Heart right ventricle (tissue), 16 donors: ENCODE results near the gene LMTK2. TPM values are rescaled to one million over a fixed set of nuclear protein-coding genes. Genes with fewer than 3 reads are reported as not detected.

Source experiments
- ATAC-seq, 8 donors: fragments of 200-7000 bp; cut with Tn5 transposase; one replicate each; pipeline ENCODE4 v1.9.1; 2020; ENCODE audit warnings: mild to moderate bottlenecking in 8 of 8, moderate library complexity in 8 of 8, moderate number of reproducible peaks in 1 of 8
- DNase-seq, 2 donors: peaks; one replicate each; pipeline ENCODE4 v3.0.0-alpha.2; 2020
- H3K27ac ChIP-seq, 10 donors: fragments of 200-600 bp; sonication (generic) in 2 of 10; one replicate each; pipeline versions ENCODE4 v1.5.0 to v1.8.0; 2020 to 2022; ENCODE audit warnings: mild to moderate bottlenecking in 3 of 10
- H3K27me3 ChIP-seq, 7 donors: fragments of 200-600 bp; one replicate each; pipeline ENCODE4 v1.8.0; 2021 to 2022; ENCODE audit warnings: mild to moderate bottlenecking in 2 of 7
- H3K36me3 ChIP-seq, 9 donors: fragments of 200-600 bp; sonication (generic) in 1 of 9; one replicate each; pipeline versions ENCODE4 v1.5.0 to v1.8.0; 2020 to 2022; ENCODE audit warnings: mild to moderate bottlenecking in 2 of 9
- H3K4me1 ChIP-seq, 9 donors: fragments of 200-600 bp; sonication (generic) in 1 of 9; one replicate each; pipeline versions ENCODE4 v1.5.0 to v1.8.0; 2020 to 2022; ENCODE audit warnings: mild to moderate bottlenecking in 4 of 9
- H3K4me3 ChIP-seq, 10 donors: fragments of 200-600 bp; sonication (generic) in 2 of 10; one replicate each; pipeline versions ENCODE4 v1.5.0 to v1.8.0; 2020 to 2022; ENCODE audit warnings: mild to moderate bottlenecking in 7 of 10, moderate library complexity in 2 of 10
- H3K9me3 ChIP-seq, 11 donors: fragments of 200-600 bp in 10 of 11; sonication (generic) in 2 of 11; one replicate each; pipeline versions ENCODE4 v1.5.0 to v1.8.0; 2013 to 2022; ENCODE audit warnings: mild to moderate bottlenecking in 2 of 11, control low read depth in 1 of 11, moderate library complexity in 1 of 11
- WGBS, 2 donors: extraction: QIAGEN DNeasy Blood & Tissue Kit; methylation state at CpG; one replicate each; pipeline ENCODE4 v1.1.7; 2013; ENCODE audit warnings: inconsistent platforms in 1 of 2; 5-methylcytosine and 5-hydroxymethylcytosine counted together
- intact Hi-C, 10 donors: fragments of 100-400 bp; cut with DNase I; formaldehyde crosslinking; loops; one replicate each; pipeline versions ENCODE4 v1.11.1 to v1.14.2; 2022
- polyA plus RNA-seq, 2 donors: library from polyadenylated mRNA; stranded (reverse); fragments of 200-250 nt; gene quantifications; one replicate each; pipeline ENCODE4 v1.2.3, GENCODE V29; 2013
- total RNA-seq, 10 donors: library from RNA; stranded (reverse); fragmentation: NEBNext Ultra II Directional in 3 of 10; extraction: Animal tissue kit (Norgen Biotek cat#: 25700) in 3 of 10; gene quantifications; one replicate each; pipeline versions ENCODE4 v1.2.1 to v1.2.4, GENCODE V29; 2021 to 2023
- TF ChIP-seq, protein P1 (sequence below), 9 donors: fragments of 200-600 bp; sonication (generic) in 2 of 9; IDR thresholded peaks; one replicate each; pipeline versions ENCODE4 v1.5.0 to v1.8.0; 2021 to 2022; ENCODE audit warnings: antibody characterized with exemption in 9 of 9, mild to moderate bottlenecking in 5 of 9, moderate library complexity in 1 of 9
- donor health status: Arrhythmogenic right ventricular cardiomyopathy.
- donor health status: ischemic (EF 13 %, LVEDD 7.1; RV severe dilation, severe dysfunction).
- donor health status: healthy with polysubstance abuse.
- donor health status: DM: no; HTN: yes; CAD: no.
- donor health status: DM: no; HTN: no; CAD: no.
- donor health status: ischemic (EF 25% LVEDD 6.9; RV normal size, moderate dysfunction).
- donor health status: ischemic (EF 25% LVEDD 5.7; RV mildly dilated, moderate dysfunction).
- donor health status: healthy.
- donor health status: DM: yes; HTN: yes; CAD: no.
- donor health status: Ischemic cardiomyopathy.
- donor health status: ischemic (EF 35%, LVEDD 5.7; RV mildly dilated, moderate dysfunction).
- donor health status: nonischemic (EF 11% LVEDD 7.7; RV severe dilation, severe dysfunction).
- donor health status: DM: yes; HTN: yes; CAD: no.
- donor health status: PGD.
- donor health status: ischemic (EF 29% LVEDD 5.4; RV normal size, mild dysfunction).
- donor health status: nonischemic (EF 23%, LVEDD 6.1; RV moderate dilation, normal function).

The LMTK2 gene
- total and polyA plus RNA-seq, 12 donors: 2.9 to 50.2 (median 27.0) TPM

DNA sequence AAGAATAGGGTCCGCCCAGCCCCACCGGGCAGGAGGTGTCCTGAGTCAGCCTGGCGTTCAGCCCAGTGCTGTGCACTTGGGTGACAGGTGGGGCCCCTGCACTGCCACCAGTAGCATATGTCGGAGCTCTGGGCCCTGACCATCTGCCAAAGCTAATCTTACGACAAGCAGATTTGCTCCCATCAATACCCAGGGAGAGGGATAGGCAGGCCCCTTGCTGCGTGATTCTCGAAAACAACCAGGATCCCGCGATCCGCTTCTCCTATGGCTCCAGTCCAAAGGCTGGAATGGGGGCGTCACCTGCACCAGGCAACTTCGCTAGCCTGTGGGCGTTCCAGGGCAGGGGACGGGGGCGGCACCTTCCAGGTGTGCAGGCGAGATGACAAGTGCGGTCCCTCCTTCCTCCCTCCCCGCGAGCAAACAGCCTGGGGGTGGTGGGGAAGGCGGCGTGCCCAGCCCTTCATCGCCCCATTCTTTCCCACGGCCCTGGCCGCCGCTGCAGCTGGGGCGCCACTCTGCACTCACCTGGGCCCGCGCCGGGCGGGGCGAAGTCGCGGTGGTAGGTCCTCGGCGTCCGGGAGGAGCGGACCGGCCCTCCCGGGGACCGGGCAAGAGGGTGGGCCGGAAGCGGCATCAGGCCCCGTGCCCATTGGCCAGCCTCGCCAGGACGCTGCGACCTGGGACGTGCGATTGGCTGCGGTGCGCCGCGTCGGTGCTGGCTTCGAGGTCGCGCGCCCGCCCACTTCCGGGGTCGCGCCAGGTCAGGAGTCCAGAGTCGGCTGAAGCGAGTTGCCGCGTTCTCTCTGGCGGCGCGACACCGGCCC lies 145.2 kb downstream of the LMTK2 start, which contains the start of gene TECPR1:
Gene TECPR1 (minus strand): TSS at position 632 of the 824 bp plus-strand sequence. CDS start 6,086 bp downstream, outside the sequence.
- WGBS, 2 donors: 0% methylated on average over 68 to 69 of the region's 69 CpGs
- TF ChIP-seq, protein P1, sequence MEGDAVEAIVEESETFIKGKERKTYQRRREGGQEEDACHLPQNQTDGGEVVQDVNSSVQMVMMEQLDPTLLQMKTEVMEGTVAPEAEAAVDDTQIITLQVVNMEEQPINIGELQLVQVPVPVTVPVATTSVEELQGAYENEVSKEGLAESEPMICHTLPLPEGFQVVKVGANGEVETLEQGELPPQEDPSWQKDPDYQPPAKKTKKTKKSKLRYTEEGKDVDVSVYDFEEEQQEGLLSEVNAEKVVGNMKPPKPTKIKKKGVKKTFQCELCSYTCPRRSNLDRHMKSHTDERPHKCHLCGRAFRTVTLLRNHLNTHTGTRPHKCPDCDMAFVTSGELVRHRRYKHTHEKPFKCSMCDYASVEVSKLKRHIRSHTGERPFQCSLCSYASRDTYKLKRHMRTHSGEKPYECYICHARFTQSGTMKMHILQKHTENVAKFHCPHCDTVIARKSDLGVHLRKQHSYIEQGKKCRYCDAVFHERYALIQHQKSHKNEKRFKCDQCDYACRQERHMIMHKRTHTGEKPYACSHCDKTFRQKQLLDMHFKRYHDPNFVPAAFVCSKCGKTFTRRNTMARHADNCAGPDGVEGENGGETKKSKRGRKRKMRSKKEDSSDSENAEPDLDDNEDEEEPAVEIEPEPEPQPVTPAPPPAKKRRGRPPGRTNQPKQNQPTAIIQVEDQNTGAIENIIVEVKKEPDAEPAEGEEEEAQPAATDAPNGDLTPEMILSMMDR (IDR thresholded peaks at IDR 0.05): no peak
- Histone ChIP-seq H3K27ac (peak within 1 kb of the TSS; percentile 72 to 93 (median 88)), H3K36me3 (peaks cover 0 to 20% (median 0%) of the 10 kb centered on the region in 9 donors), H3K9me3 (no peaks in the 10 kb centered on the region), H3K27me3 (no peaks in the 10 kb centered on the region), H3K4me3 (peak within 1 kb of the TSS; percentile 75 to 97 (median 90)), H3K4me1 (peaks cover 4 to 66% (median 52%) of the 10 kb centered on the region in 9 donors)
- peak; percentile 95 to 96 for DNase-seq
- peak; percentile 98 to 100 (median 99) for ATAC-seq
- intact Hi-C loops: loop anchor here in 1 of 10 donors (2.0 kb wide), 1 partner anchor 29 kb away; the partner anchor contains the start of gene BRI3

DNA sequence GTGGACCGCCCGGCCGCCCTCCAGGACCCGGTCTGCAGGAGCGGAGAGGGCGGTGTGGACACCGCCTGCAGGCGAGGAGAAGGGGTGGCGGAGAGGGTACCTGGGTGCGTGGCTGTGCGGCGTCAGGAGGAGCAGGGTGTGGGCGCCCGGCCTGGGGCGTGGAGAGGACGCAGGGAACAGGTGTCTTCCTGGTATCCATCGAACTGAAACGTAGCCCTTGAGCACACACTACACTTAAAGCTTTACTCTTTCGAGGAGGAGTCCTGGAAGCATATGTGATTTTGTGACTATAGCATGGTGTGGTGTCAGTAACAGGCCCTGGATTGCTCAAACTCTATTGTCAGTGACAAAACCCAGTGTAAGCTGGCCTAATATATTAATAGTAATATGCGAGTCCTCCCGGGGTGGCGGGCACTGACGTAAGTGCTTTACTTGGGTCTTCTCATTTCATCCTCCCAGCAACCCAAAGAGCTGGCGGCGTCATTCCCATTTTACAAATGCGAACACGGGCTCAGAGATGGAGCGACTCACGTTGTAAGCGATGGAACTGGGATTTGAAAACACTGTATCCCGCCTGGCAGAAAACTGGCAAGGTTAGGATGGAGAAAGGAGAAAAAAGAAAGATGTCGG lies 145.9 kb downstream of the LMTK2 start:
- peak in 1 of 8 donors; percentile 30 for ATAC-seq
- WGBS, 2 donors: 19 to 22% methylated on average over 32 of the region's 32 CpGs
- TF ChIP-seq, protein P1 (IDR thresholded peaks at IDR 0.05): no peak
- Histone ChIP-seq H3K36me3 (peaks cover 0 to 27% (median 5%) of the 10 kb centered on the region in 9 donors), H3K27me3 (no peaks in the 10 kb centered on the region), H3K4me3 (peak overlapping the region; percentile 75 to 97 (median 90)), H3K4me1 (peaks cover 4 to 66% (median 49%) of the 10 kb centered on the region in 9 donors), H3K27ac (peak overlapping the region; percentile 48 to 93 (median 84)), H3K9me3 (no peaks in the 10 kb centered on the region)
- no peak for DNase-seq
- intact Hi-C loops: loop anchor here in 1 of 10 donors (2.0 kb wide), 1 partner anchor 28 kb away; the partner anchor contains the start of gene BRI3

- TF ChIP-seq, protein P1 (IDR thresholded peaks at IDR 0.05): no peak
- Histone ChIP-seq H3K27me3 (no peaks in the 10 kb centered on the region), H3K4me3 (no peak overlapping the region), H3K36me3 (peaks cover 0 to 32% (median 5%) of the 10 kb centered on the region in 9 donors), H3K27ac (no peak overlapping the region), H3K9me3 (no peaks in the 10 kb centered on the region), H3K4me1 (peaks cover 4 to 46% (median 31%) of the 10 kb centered on the region in 9 donors)
- intact Hi-C loops: no loop called here
- no peak for DNase-seq
- ATAC-seq: no peak
- whole genome bisulfite sequencing, 2 donors: 89 to 90% methylated on average over 4 of the region's 4 CpGs
These were observed 147.9 kb downstream of the LMTK2 start for GRCh38 chr7:98254516-98254915.

- 75 to 84% methylated on average over 11 of the region's 11 CpGs for WGBS, 2 donors
These were observed 148.4 kb downstream of the LMTK2 start for GRCh38 chr7:98254951-98255610.

More at GRCh38 chr7:98254951-98255610, 148.4 kb downstream of the LMTK2 start:
- H3K36me3 ChIP-seq: peaks cover 0 to 29% (median 5%) of the 10 kb centered on the region in 9 donors
- DNase-seq: no peak
- intact Hi-C loops: no loop called here
- no peak overlapping the region for H3K27ac ChIP-seq
- TF ChIP-seq, protein P1 (IDR thresholded peaks at IDR 0.05): no peak
- no peak for ATAC-seq
- H3K9me3 ChIP-seq: no peaks in the 10 kb centered on the region
- H3K27me3 ChIP-seq: no peaks in the 10 kb centered on the region
- H3K4me1 ChIP-seq: peaks cover 4 to 41% (median 26%) of the 10 kb centered on the region in 9 donors
- no peak overlapping the region for H3K4me3 ChIP-seq
